SJSA1 (cell line): Measurements from ENCODE around the gene CHD3. TPM values are rescaled to one million over a fixed set of nuclear protein-coding genes. Genes with fewer than 3 reads are reported as not detected.

Experiments used
- DNase-seq, 2 experiments: peaks; one replicate each; pipeline ENCODE4 v3.0.0-alpha.2; 2015 to 2020; ENCODE audit warnings: low spot score in 2 of 2, low read depth in 1 of 2
- H3K27ac ChIP-seq: fragments of 250-450 bp; sonication (Bioruptor Pico); 2 replicates; pipeline ENCODE4 v1.5.1; 2020; ENCODE audit warnings: mild to moderate bottlenecking, moderate library complexity
- H3K27me3 ChIP-seq: fragments of 250-450 bp; sonication (Bioruptor Pico); replicated peaks from 2 replicates; pipeline ENCODE4 v1.5.1; 2020; ENCODE audit warnings: mild to moderate bottlenecking, moderate library complexity
- H3K36me3 ChIP-seq: fragments of 250-450 bp; sonication (Bioruptor Pico); 2 replicates; pipeline ENCODE4 v1.5.1; 2020; ENCODE audit warnings: mild to moderate bottlenecking
- H3K4me1 ChIP-seq: fragments of 250-450 bp; sonication (Bioruptor Pico); replicated peaks from 2 replicates; pipeline ENCODE4 v1.6.1; 2021; ENCODE audit warnings: mild to moderate bottlenecking
- H3K4me3 ChIP-seq: fragments of 250-450 bp; sonication (Bioruptor Pico); 2 replicates; pipeline ENCODE4 v1.5.1; 2020; ENCODE audit warnings: mild to moderate bottlenecking
- H3K9me3 ChIP-seq: fragments of 250-450 bp; sonication (Bioruptor Pico); replicated peaks from 2 replicates; pipeline ENCODE4 v1.5.1; 2020; ENCODE audit warnings: mild to moderate bottlenecking
- total RNA-seq: library from RNA; depleted of rRNA; stranded (reverse); fragments of >200 nt; shearing (Covaris generic); gene quantifications from 2 replicates; pipeline ENCODE4 v1.2.3, GENCODE V29; 2014; rRNA removed

The CHD3 gene
- total RNA-seq = 58.3 and 101 TPM in 2 replicates

GRCh38 chr17:7888184-7888920 lies at the start of gene CHD3:
CHD3 (plus strand) TSS chr17:7888789; CDS start chr17:7889001, 212 bp downstream.
- no peaks in the 10 kb centered on the region for H3K9me3 ChIP-seq
- H3K27me3 ChIP-seq = no peaks in the 10 kb centered on the region
- no peak for DNase-seq
- H3K4me3 ChIP-seq = peak within 1 kb of the TSS; percentile 30
- peaks cover 36% of the 10 kb centered on the region for H3K4me1 ChIP-seq
- H3K27ac ChIP-seq = peak within 1 kb of the TSS; percentile 24; the same call in 1 of the 2 replicates
- H3K36me3 ChIP-seq = peaks cover 37% of the 10 kb centered on the region

GRCh38 chr17:7839190-7839875 lies 49.3 kb upstream of the CHD3 start:
- Histone ChIP-seq H3K4me3 (no peak overlapping the region), H3K36me3 (no peaks in the 10 kb centered on the region), H3K27me3 (no peaks in the 10 kb centered on the region), H3K4me1 (peaks cover 52% of the 10 kb centered on the region), H3K9me3 (no peaks in the 10 kb centered on the region), H3K27ac (no peak overlapping the region)
- no peak for DNase-seq

GRCh38 chr17:7839876-7840261 lies 48.7 kb upstream of the CHD3 start:
- Histone ChIP-seq H3K9me3 (no peaks in the 10 kb centered on the region), H3K4me3 (no peak overlapping the region), H3K27ac (no peak overlapping the region), H3K27me3 (no peaks in the 10 kb centered on the region), H3K4me1 (peaks cover 46% of the 10 kb centered on the region), H3K36me3 (no peaks in the 10 kb centered on the region)
- no peak for DNase-seq

- Histone ChIP-seq H3K4me3 (no peak overlapping the region), H3K36me3 (peaks cover 3% of the 10 kb centered on the region), H3K27ac (no peak overlapping the region), H3K4me1 (peaks cover 48% of the 10 kb centered on the region), H3K27me3 (no peaks in the 10 kb centered on the region), H3K9me3 (no peaks in the 10 kb centered on the region)
- DNase-seq = no peak
Observed at GRCh38 chr17:7840441-7840840, 48.1 kb upstream of the CHD3 start.

DNA sequence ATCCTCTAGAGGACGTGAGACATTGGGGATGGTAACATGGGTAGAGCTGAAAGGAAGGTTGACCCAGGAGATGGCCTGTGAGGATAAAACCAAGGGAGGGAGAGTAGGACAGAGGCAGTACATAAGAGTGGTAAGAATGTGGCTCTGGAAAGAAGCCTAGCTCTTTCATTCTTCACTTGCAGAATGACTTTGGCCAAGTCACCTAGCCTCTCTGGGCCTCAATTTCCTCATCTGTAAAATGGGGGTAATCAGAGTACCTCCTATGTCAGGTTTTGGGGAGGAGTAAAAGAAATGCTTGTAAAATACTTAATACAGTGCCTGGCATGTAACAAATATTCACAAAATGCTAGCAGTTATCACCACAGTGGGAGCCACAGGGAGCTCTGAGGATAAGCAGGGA lies 47.7 kb upstream of the CHD3 start:
- H3K27me3 ChIP-seq = no peaks in the 10 kb centered on the region
- H3K4me3 ChIP-seq = peak overlapping the region; percentile 51; the same call in 1 of the 2 replicates
- DNase-seq = no peak
- no peak overlapping the region for H3K27ac ChIP-seq
- H3K4me1 ChIP-seq = peaks cover 48% of the 10 kb centered on the region
- no peaks in the 10 kb centered on the region for H3K9me3 ChIP-seq
- H3K36me3 ChIP-seq = peaks cover 5% of the 10 kb centered on the region

DNA sequence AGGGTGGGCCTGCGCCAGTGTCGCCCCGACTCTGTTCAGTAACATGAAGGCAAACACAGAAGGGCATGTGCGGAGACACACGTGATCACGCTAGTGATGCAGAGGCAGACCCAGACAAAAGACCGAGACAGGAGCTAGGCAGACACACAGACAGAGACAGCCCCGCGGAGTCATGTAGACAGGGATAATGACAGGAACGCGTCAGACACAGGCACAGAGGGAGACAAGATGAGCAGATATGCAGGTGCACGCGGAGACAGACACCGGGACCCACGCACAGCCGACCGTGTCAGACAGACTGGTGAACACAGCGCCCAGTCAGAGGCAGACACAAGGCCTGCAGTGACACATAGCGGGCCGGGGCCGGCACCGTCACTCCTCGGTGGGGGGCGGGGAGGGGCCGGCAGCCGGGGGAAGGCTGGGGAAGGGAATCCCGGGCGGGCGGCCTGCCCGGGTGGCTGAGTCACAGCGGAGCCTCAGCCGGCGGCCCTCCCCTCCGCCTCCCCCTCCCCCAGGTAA lies 47.1 kb upstream of the CHD3 start:
- H3K27ac ChIP-seq = peak overlapping the region; percentile 97
- peaks cover 42% of the 10 kb centered on the region for H3K4me1 ChIP-seq
- peak; percentile 56 to 87 for DNase-seq
- H3K36me3 ChIP-seq = peaks cover 5% of the 10 kb centered on the region
- no peaks in the 10 kb centered on the region for H3K9me3 ChIP-seq
- H3K4me3 ChIP-seq = peak overlapping the region; percentile 51
- H3K27me3 ChIP-seq = no peaks in the 10 kb centered on the region

DNA sequence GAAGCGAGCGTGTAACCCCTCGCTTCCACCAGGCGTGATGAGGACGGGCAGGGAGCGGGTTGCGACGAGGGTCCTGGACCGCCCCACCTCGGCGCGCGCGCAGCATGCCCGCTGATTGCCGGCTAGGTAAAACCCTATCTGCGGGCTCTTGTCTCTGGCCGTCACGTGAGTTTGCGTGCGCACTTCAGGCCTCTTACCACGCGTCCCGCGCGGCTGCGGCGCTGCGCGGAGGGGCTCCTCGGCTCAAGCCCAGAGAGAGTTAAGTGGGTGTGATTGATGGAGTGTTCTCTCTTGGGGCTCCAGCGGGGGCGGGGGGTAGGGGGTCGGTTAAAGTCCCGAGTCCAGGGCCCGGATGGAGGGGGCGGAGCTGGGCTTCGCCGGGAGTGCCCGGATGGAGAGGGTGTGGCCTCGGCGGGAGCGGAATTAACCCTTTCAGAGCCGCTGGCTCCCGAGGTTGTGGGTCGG lies 46.6 kb upstream of the CHD3 start:
- DNase-seq = peak; percentile 88
- no peaks in the 10 kb centered on the region for H3K9me3 ChIP-seq
- H3K27me3 ChIP-seq = no peaks in the 10 kb centered on the region
- H3K4me3 ChIP-seq = peak overlapping the region; percentile 51
- peaks cover 37% of the 10 kb centered on the region for H3K4me1 ChIP-seq
- H3K27ac ChIP-seq = peak overlapping the region; percentile 97
- peaks cover 7% of the 10 kb centered on the region for H3K36me3 ChIP-seq

DNA sequence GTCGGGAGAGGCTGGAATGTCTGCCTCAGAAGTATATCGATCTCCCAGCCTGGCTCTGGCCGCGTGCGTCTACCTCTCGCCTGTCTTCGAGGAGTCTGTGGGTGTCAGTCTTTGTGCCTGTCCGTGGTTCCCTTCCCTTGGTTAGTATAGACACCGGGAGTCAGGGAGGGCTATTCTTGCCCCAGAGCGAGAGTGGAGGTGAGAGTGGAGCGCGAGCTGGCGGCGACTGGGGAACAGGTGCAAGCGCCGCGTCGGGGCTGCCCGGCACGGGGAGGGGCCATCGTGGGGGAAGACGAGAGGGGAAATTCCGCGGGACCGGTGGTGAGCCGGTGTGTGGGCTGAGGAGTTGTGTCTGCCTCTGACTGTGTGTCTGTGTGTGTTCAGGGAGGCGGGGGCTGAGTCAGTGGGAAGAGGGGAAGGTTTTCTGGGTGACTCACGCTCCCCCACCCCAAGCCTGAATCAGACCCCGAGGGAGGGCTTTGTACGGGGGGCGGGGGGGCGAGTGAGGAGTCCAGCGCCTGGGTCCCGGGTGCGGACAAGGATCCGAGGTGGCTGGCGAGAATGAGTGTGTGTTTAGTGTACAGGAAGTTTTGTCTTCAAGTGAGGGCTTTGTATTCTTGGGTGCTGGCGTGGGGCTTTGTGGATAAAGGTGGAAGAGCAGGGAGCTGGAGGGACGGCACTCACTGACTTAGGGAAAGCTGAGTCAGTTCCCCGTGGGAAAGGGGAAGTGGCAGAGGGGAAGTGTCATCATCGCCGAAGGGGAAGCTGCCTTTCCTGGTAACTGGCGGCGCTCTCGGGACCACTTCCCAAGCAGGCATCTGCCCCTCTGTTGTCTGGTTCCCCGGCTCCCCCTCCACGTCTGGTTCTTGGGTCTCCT lies 46.0 kb upstream of the CHD3 start:
- H3K4me3 ChIP-seq = peak overlapping the region; percentile 51

GRCh38 chr17:7843257-7843535 lies 45.4 kb upstream of the CHD3 start:
- no peaks in the 10 kb centered on the region for H3K9me3 ChIP-seq
- no peaks in the 10 kb centered on the region for H3K27me3 ChIP-seq
- H3K4me1 ChIP-seq = peaks cover 29% of the 10 kb centered on the region
- H3K27ac ChIP-seq = peak overlapping the region; percentile 97
- peak overlapping the region; percentile 51 for H3K4me3 ChIP-seq
- DNase-seq = peak in 1 of 2 experiments; percentile 60
- peaks cover 11% of the 10 kb centered on the region for H3K36me3 ChIP-seq

More for the DNA sequence above, 46.0 kb upstream of the CHD3 start:
- no peaks in the 10 kb centered on the region for H3K27me3 ChIP-seq
- peak overlapping the region; percentile 97 for H3K27ac ChIP-seq
- peaks cover 31% of the 10 kb centered on the region for H3K4me1 ChIP-seq
- H3K9me3 ChIP-seq = no peaks in the 10 kb centered on the region
- DNase-seq = peak; percentile 91
- H3K36me3 ChIP-seq = peaks cover 11% of the 10 kb centered on the region

DNA sequence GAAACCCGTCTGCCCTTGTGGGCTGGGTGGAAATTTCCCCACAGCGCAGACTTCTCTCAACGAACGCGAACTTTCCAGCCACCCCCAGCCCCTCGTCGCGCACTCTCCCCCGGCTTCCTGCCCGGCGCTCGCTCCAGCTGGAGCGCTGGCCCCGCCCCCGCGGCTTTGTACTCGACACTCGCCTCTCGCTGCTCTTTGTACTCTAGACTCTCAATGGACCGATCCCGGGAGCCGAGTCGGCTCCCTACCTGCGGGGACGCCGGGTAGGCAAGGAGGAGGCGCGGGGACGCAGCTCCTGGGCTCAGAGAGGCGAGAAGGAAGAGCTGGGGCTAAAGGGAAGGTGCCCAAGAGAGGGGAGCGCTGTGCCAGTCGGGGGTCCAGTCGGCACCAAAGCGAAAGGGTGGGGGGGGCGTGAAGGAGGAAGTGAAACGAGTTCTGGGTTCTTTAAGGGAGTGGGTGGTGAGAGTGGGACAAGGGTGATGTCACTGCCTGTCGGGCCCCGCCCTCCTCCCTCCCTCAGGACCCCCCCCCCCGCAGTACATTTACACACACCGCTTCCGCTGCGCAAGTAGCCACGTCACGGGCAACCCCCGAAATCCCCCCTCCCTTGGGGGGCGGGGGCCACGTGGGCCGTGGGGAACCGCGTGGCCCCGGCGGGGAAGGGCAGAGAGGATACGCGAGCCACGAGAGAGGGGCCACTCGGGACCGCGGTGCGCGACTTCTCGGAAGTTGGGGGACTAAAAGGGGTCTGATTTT lies 44.9 kb upstream of the CHD3 start:
- Histone ChIP-seq H3K4me3 (peak overlapping the region; percentile 51), H3K27ac (peak overlapping the region; percentile 97)
- peak; percentile 82 to 84 for DNase-seq

DNA sequence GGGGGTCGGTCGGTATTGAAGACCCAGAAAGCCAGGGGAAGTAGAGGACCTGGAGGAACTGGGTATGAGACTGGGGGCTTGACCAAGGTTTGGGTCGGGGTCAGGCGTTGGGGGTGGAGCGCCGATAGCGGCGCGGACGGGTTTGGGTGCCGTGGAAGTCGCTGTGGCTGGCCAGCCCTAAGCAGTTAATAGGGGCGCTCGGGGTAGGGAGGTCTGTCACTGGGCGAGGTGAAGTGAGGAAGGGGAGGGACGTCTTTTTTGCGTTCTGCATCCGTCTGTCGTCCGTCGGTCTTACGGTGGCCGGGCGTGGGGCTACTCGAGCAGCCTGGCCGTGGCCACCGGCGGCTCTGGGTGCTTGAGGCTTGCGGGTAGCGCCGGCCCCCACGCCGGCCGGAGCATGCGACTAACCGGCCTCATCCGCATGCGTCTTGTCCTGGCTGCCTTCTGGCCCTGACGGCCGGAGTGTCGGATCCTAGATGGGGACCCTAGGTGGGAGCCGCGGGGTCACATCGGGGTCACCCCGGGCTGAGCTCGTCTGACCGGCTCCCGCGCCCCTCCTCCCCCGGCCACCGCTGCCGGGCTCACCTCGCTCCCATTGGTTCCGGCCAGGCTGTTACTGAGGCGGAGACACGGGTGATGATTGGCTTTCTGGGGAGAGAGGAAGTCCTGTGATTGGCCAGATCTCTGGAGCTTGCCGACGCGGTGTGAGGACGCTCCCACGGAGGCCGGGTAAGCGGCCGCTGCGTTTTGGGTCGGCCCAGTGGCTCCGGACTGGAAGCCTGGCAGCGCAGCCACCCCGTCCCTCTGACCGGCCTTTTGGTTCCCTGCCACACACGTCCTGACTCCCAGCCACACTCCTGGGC lies 44.1 kb upstream of the CHD3 start:
- Histone ChIP-seq H3K36me3 (peaks cover 16% of the 10 kb centered on the region), H3K27ac (peak overlapping the region; percentile 97), H3K9me3 (no peaks in the 10 kb centered on the region), H3K4me3 (peak overlapping the region; percentile 51), H3K4me1 (peaks cover 25% of the 10 kb centered on the region), H3K27me3 (no peaks in the 10 kb centered on the region)
- peak; percentile 91 to 92 for DNase-seq

More for the DNA sequence above, 44.9 kb upstream of the CHD3 start:
- Histone ChIP-seq H3K4me1 (peaks cover 26% of the 10 kb centered on the region), H3K36me3 (peaks cover 11% of the 10 kb centered on the region), H3K9me3 (no peaks in the 10 kb centered on the region), H3K27me3 (no peaks in the 10 kb centered on the region)

DNA sequence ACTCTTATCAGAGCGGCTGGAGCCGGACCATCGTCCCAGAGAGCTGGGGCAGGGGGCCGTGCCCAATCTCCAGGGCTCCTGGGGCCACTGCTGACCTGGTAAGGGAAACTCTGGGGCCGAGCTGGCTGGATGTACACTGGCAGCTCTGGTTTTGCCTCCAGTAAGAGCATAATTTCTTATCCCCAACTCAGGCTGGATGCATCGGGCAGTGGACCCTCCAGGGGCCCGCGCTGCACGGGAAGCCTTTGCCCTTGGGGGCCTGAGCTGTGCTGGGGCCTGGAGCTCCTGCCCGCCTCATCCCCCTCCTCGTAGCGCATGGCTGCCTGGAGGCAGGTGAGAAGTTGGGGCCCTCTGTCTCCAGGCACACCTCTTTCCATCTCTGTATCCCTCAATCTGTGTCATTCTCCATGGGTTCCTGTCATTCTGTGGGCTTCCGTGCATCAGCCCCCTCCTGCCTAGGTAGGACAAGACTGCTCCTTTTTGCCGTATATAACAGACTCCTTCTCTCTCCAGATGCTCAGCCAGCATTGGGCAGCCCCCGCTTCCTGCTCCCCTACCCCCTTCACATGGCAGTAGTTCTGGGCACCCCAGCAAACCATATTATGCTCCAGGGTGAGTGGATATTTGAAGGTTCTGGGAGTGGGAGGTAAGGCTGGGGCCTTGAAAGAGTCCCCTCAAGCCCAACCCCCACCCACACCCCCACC lies 43.1 kb upstream of the CHD3 start:
- Histone ChIP-seq H3K4me3 (peak overlapping the region; percentile 51), H3K9me3 (no peaks in the 10 kb centered on the region), H3K4me1 (peaks cover 25% of the 10 kb centered on the region), H3K27me3 (no peaks in the 10 kb centered on the region), H3K36me3 (peaks cover 23% of the 10 kb centered on the region), H3K27ac (peak overlapping the region; percentile 22; the same call in 1 of the 2 replicates)
- no peak for DNase-seq
